Activated CD4-positive, alpha-beta T cell treated with anti-CD3 and anti-CD28 coated beads, Interleukin-2, amount 10 ng/mL, durations not matched to agents 24 days and 14 days (primary cell): ENCODE data around the gene PCDH19. TPM values are rescaled to one million over a fixed set of nuclear protein-coding genes. Genes with fewer than 3 reads are reported as not detected.

Source experiments
- DNase-seq: peaks from one replicate; pipeline ENCODE4 v3.0.0; 2022
- H3K27ac Mint-ChIP-seq: one replicate; pipeline ENCODE4 v1.8.0; 2022; ENCODE audit warnings: mild to moderate bottlenecking, mixed read lengths
- H3K27me3 Mint-ChIP-seq: one replicate; pipeline ENCODE4 v1.8.0; 2022; ENCODE audit warnings: mixed read lengths
- H3K36me3 Mint-ChIP-seq: one replicate; pipeline ENCODE4 v1.8.0; 2022; ENCODE audit warnings: low read depth, mild to moderate bottlenecking, mixed read lengths
- H3K4me1 Mint-ChIP-seq: one replicate; pipeline ENCODE4 v1.8.0; 2021; ENCODE audit warnings: mixed read lengths
- H3K4me3 Mint-ChIP-seq: one replicate; pipeline ENCODE4 v1.8.0; 2022; ENCODE audit warnings: mild to moderate bottlenecking, moderate library complexity, mixed read lengths
- H3K9me3 Mint-ChIP-seq: one replicate; pipeline ENCODE4 v1.8.0; 2021; ENCODE audit warnings: mixed read lengths
- intact Hi-C: fragments of 100-400 bp; cut with micrococcal nuclease; formaldehyde crosslinking; loops from one replicate; pipeline ENCODE4 v1.15.1; 2023
- total RNA-seq: library from RNA; stranded (reverse); gene quantifications from 2 replicates; pipeline ENCODE4 v1.2.3, GENCODE V29; 2022

Gene PCDH19
- total RNA-seq, 1 donor from 2014 or later, result not detected

DNA sequence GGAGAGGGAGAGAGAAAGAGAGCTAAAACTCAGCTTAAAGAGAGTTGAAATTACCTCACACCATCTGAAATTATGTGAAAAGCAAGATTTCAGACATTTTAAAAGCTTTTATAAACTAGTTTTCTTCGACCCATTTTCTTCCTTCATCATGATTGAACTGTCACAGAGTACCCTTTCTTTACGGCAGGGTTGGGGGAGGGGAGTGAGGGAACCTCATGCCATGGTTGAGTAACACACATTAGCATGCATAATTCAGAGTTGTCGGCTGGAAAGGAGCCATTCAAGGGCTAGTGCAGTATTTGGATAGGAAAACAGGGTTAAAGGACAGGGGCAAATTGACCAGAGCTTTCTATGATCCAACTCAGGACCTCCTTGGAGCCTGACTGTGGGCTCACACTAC, 46.2 kb downstream of the PCDH19 start:
- DNase-seq, result no peak
- no peaks in the 10 kb centered on the region for H3K27me3 Mint-ChIP-seq
- H3K36me3 Mint-ChIP-seq, result no peaks in the 10 kb centered on the region
- intact Hi-C loops, result no loop called here
- no peak overlapping the region for H3K27ac Mint-ChIP-seq
- no peak overlapping the region for H3K4me3 Mint-ChIP-seq
- no peaks in the 10 kb centered on the region for H3K9me3 Mint-ChIP-seq
- no peaks in the 10 kb centered on the region for H3K4me1 Mint-ChIP-seq

DNA sequence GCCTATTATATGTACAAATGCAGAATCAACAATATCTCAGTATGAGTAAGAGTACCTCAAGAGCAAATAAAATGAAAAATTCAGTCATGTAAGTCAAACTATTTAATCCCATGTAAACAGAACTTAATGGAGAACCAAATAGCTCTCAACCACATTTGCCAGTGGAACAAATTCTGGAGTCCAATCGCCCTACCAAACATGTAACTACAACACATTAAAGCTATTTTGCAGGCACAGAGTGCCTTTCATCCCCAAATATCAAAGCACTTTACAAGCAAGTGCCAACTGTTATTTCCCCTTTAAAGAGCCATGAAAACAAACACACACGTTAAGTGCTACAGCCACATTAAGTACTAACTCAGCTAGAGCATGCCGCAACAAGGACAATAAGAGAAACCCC, 51.3 kb downstream of the PCDH19 start:
- no peaks in the 10 kb centered on the region for H3K4me1 Mint-ChIP-seq
- no peaks in the 10 kb centered on the region for H3K27me3 Mint-ChIP-seq
- no peaks in the 10 kb centered on the region for H3K9me3 Mint-ChIP-seq
- intact Hi-C loops, result no loop called here
- H3K27ac Mint-ChIP-seq, result no peak overlapping the region
- no peaks in the 10 kb centered on the region for H3K36me3 Mint-ChIP-seq
- no peak overlapping the region for H3K4me3 Mint-ChIP-seq
- DNase-seq, result no peak

DNA sequence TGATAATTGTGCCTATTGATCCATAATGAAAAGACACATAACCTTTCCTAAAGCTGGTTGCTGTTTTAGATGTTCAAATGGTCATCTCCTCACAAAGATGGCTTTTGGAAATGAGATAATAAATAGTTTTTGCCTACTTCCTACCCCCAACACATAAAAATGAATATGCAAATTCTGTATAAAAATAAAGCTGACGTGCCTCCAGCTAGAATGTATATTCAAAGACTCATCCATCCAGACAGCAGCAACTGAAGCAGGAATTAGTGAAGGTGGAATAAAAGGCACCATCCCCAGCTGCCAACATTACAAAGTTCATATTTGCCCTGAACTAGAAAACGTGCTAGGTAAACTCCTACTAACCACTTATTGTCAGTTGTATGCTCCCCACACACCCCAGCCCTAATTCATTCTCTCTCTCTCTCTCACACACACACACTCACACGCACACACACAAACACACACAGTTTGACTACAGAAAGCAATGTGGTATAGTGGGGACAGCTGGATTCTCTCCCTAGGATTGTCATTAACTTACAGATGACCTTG, 53.6 kb downstream of the PCDH19 start:
- H3K4me3 Mint-ChIP-seq, result no peak overlapping the region

DNA sequence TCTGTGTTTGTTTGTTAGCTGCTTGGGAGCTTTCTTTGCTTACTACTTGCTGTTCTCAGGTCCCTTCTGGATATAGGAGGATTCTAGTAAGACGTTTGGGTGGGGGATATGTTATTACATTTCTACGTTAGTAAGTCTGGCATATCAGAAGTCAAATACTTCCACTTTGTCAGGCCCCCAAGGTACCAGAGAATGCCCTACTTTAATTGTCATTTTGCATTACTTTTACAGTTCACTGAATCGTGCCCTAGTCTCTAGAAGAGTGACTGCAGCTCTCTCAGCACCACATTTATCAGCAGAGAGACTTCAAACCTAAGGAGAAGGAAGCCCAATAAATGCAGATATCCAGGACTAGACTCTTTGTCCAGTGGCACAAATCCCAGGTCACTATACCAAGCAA, 54.4 kb downstream of the PCDH19 start:
- no peaks in the 10 kb centered on the region for H3K27me3 Mint-ChIP-seq
- intact Hi-C loops, result no loop called here
- H3K9me3 Mint-ChIP-seq, result no peaks in the 10 kb centered on the region
- H3K4me1 Mint-ChIP-seq, result no peaks in the 10 kb centered on the region
- DNase-seq, result no peak
- H3K27ac Mint-ChIP-seq, result no peak overlapping the region
- no peaks in the 10 kb centered on the region for H3K36me3 Mint-ChIP-seq
- H3K4me3 Mint-ChIP-seq, result no peak overlapping the region

More for the DNA sequence above, 53.6 kb downstream of the PCDH19 start:
- Mint-ChIP-seq H3K9me3 (no peaks in the 10 kb centered on the region), H3K27ac (no peak overlapping the region), H3K27me3 (no peaks in the 10 kb centered on the region), H3K36me3 (no peaks in the 10 kb centered on the region), H3K4me1 (no peaks in the 10 kb centered on the region)
- DNase-seq, result no peak
- intact Hi-C loops, result no loop called here

DNA sequence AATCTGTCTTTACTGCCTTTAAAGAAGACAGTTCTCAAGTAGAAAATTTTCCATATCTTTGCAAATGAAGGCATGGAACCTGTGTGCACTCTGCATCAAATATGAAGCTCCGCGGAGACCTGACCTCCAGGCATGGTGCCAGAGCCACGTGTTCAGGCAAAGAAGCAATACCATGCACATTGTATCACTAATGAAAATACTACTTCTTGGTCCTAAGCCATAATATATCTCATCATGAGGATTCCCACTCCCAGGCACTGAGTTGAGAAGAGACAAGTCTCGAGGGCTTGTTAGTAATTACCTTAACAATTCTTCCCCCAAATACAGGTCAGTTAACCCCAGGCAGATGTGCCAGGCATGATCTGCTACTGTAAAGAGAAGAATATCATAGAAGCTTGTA, 56.7 kb downstream of the PCDH19 start:
- intact Hi-C loops, result no loop called here
- no peak overlapping the region for H3K27ac Mint-ChIP-seq
- no peaks in the 10 kb centered on the region for H3K27me3 Mint-ChIP-seq
- no peak for DNase-seq
- H3K4me1 Mint-ChIP-seq, result no peaks in the 10 kb centered on the region
- H3K4me3 Mint-ChIP-seq, result no peak overlapping the region
- no peaks in the 10 kb centered on the region for H3K9me3 Mint-ChIP-seq
- no peaks in the 10 kb centered on the region for H3K36me3 Mint-ChIP-seq

DNA sequence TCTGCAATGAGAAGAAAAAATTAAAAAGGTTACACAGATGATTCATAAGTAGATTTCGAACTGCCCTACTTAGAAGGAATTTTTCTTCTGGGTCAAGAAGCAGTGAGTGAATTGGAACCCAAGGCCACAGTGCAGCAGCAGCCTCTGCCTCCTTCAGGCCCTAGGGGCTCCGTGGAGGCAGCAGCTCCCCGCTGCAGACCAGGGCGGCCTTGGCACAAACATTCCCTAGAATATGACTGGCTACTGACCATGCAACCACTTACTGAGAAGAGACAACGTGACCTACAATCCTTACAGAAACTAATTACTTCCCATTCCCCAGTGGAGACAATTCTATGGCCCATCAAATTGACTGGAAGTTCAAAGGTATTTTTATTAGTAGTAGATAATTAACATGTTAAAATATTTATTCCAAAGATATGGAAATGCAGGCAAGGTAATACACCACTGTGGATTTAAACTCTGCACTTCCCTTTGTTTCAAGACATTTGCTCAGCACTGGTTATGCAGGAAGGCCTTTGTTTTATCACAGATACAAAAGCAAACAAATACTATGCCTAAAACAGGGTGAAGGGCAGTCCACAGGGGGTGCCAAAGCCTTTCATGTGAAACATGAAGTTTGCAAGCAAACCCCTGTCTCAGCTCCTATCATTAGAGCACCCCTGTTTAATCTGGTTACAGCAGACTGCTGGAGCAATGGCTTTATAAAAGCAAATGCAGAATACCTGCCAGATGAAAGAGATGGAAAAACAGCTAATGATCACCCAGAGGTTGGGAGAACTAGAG, 59.2 kb downstream of the PCDH19 start:
- Mint-ChIP-seq H3K27me3 (no peaks in the 10 kb centered on the region), H3K27ac (no peak overlapping the region), H3K36me3 (no peaks in the 10 kb centered on the region), H3K9me3 (no peaks in the 10 kb centered on the region), H3K4me1 (no peaks in the 10 kb centered on the region), H3K4me3 (no peak overlapping the region)
- no peak for DNase-seq
- intact Hi-C loops, result no loop called here

DNA sequence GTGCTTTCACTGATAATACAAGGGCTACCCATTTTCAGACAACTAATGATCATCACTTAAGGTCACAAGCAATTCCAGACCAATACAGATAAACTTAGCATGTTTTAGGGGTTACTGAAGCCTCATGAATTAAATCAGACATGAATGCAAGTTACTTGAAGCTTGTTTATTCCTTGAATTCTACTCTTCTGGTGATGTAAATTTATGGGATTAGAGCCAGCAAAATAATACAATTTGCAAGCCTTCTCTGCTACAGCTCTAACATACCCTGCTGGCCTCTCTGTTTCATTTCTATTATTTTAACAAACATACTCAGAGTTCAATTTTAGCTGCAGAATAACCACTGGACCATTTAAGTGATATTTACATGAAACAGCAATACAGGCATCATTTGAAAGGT, 60.7 kb downstream of the PCDH19 start:
- H3K36me3 Mint-ChIP-seq, result no peaks in the 10 kb centered on the region

DNA sequence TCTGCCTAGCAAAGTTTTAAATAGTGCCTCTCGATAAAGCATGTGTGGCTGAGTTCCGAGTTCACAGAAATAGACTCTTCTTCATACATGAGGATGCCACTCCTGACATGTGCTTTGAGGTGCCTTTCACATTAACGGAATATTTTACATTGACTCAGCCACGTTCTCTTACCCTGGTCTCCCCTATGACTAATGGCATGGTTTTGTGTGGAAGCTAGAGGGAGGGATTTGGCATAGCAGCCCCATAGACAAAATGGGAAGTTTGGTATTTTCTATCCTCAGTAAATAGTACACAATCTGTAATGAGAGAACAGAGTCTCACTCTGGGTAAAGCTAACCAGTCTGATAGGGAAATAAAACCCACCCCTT, 68.9 kb downstream of the PCDH19 start:
- Mint-ChIP-seq H3K4me3 (no peak overlapping the region), H3K36me3 (no peaks in the 10 kb centered on the region), H3K4me1 (no peaks in the 10 kb centered on the region), H3K27ac (no peak overlapping the region), H3K27me3 (no peaks in the 10 kb centered on the region), H3K9me3 (no peaks in the 10 kb centered on the region)
- intact Hi-C loops, result no loop called here
- DNase-seq, result no peak

More for the DNA sequence above, 60.7 kb downstream of the PCDH19 start:
- no peaks in the 10 kb centered on the region for H3K4me1 Mint-ChIP-seq
- no peaks in the 10 kb centered on the region for H3K27me3 Mint-ChIP-seq
- no peak overlapping the region for H3K27ac Mint-ChIP-seq
- no peak for DNase-seq
- H3K9me3 Mint-ChIP-seq, result no peaks in the 10 kb centered on the region
- H3K4me3 Mint-ChIP-seq, result no peak overlapping the region
- intact Hi-C loops, result no loop called here

DNA sequence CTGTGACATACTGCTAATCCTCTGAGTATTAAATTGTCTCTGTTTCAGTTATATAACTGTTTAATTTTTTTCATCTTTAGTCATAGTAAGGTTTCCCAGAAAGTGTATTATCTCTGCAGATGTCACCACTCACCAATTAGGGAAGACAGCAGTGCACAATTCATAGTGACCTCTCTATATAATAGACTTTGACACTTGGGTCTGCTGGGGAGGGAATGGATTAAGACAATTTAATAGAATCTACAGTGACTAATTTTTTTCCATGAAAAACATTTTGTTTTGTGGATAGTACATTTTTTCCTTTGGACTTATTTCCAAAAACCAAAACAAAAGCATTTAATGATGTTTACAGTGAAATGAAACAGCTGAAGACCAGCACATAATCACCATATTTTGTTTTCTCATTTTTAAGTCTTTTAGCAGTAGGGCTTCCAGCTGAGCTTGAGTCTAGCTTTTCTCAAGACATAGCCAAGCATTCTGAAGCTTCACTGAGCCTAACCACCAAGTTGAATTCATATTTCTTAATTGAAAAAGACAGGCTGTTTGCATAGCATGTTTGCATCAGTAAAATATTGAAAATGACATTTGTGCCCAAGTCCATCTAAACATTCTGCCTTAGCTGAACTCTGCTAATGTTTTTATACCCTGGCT, 69.5 kb downstream of the PCDH19 start:
- intact Hi-C loops, result no loop called here
- H3K4me3 Mint-ChIP-seq, result no peak overlapping the region
- no peaks in the 10 kb centered on the region for H3K27me3 Mint-ChIP-seq

DNA sequence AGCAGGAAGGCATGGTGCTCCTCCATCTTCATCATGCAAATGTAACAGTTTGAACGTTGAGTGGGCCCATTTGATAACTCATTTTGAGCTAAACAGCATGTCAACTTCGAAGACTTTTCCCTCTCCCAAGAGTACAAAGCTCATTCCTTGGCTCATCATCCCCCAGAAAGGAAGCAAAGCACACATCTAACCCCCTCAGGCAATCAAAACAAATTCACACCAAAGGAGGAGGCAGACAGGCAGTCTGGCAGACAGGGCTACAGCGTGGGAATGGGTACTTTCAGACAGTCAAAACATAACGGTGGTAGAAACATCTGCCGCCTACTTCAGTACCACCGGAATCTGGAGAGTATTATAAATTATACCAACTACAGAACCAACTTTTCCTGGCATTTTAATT, 81.7 kb downstream of the PCDH19 start:
- H3K9me3 Mint-ChIP-seq, result no peaks in the 10 kb centered on the region
- H3K4me3 Mint-ChIP-seq, result no peak overlapping the region
- H3K27ac Mint-ChIP-seq, result no peak overlapping the region
- no peaks in the 10 kb centered on the region for H3K27me3 Mint-ChIP-seq
- intact Hi-C loops, result no loop called here
- DNase-seq, result no peak
- H3K36me3 Mint-ChIP-seq, result no peaks in the 10 kb centered on the region
- H3K4me1 Mint-ChIP-seq, result no peaks in the 10 kb centered on the region

More for the DNA sequence above, 69.5 kb downstream of the PCDH19 start:
- no peaks in the 10 kb centered on the region for H3K4me1 Mint-ChIP-seq
- no peaks in the 10 kb centered on the region for H3K36me3 Mint-ChIP-seq
- H3K27ac Mint-ChIP-seq, result no peak overlapping the region
- DNase-seq, result no peak
- H3K9me3 Mint-ChIP-seq, result no peaks in the 10 kb centered on the region

DNA sequence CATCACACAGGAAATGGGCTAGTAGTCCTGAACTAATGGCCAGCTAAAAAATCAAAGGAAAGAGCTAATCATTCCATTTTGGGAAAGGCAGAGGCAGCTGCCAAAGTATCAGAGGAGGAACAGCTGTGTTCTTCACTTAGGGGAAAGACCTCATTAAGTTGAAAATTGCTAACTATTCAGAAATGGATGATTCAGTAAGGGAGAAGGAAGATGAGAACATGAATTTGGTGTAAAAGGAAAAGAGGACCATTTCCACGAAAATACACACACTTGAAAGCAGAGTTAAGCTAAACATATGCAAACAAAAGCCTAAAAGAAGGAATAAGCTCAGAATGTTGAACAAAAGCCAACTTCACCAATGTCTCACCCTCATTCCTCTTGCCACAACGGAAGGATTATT, 90.4 kb downstream of the PCDH19 start:
- Mint-ChIP-seq H3K36me3 (no peaks in the 10 kb centered on the region), H3K27me3 (no peaks in the 10 kb centered on the region), H3K4me1 (no peaks in the 10 kb centered on the region), H3K4me3 (no peak overlapping the region), H3K9me3 (no peaks in the 10 kb centered on the region), H3K27ac (no peak overlapping the region)
- no peak for DNase-seq
- intact Hi-C loops, result no loop called here

DNA sequence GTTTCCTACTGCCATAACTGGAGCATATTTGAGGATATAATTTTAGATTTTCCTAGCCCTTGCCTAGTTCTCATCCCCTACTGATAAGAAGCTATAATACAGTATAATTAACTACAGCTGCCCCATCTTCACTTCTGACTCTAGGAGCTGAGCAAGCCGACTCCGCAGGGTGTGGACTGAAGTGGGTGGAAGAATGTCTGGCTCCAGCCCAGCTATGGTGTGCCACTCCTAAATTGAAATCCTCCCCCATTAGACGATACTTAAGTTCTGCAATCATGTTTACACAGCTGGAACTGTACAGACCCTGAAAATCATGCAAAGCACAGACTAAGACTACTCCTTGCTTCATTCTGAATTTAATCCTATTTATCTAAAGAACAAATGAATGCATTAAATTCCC, 93.1 kb downstream of the PCDH19 start:
- Mint-ChIP-seq H3K4me3 (no peak overlapping the region), H3K4me1 (no peaks in the 10 kb centered on the region), H3K27me3 (no peaks in the 10 kb centered on the region), H3K36me3 (no peaks in the 10 kb centered on the region), H3K9me3 (no peaks in the 10 kb centered on the region), H3K27ac (no peak overlapping the region)
- intact Hi-C loops, result no loop called here
- no peak for DNase-seq

DNA sequence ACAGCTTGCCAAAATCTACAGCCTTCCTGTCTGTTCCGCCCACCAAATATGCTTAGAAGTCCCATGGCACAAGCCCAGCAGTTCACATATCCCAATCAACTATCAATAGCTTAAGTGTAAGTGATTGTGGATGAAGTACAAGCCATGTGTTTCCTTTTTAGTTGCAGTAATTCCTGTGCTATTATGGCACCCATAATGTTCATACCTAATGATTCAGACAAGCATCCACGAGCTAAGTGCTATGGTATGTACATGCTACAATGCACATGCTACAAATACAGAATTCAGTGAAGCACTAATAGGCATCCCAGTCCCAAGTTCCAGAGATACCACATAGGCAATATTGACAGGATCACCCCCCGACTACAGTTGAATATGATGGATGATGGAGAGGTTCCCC, 94.5 kb downstream of the PCDH19 start:
- Mint-ChIP-seq H3K36me3 (no peaks in the 10 kb centered on the region), H3K4me3 (no peak overlapping the region)
- intact Hi-C loops, result no loop called here

DNA sequence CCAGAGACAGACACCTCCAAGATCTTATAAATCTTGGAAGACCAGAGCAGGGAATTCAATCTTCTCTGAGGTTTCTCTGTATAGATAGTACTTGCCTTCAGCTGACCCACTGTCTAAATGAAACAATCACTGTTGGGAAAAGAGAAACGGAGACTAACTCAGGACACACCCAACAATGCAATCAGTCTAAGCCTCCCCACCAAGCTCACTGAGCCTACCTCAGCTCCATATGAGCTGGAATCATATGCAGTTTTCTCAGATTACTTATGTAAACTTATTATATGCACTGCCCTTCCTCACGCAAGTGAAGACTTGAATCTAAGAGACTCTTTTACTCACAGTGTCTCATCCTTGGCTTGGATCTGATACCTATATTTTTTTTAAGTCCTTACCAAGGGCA, 110.5 kb downstream of the PCDH19 start:
- H3K27ac Mint-ChIP-seq, result no peak overlapping the region
- no peaks in the 10 kb centered on the region for H3K36me3 Mint-ChIP-seq
- no peak overlapping the region for H3K4me3 Mint-ChIP-seq
- DNase-seq, result no peak
- intact Hi-C loops, result no loop called here
- no peaks in the 10 kb centered on the region for H3K4me1 Mint-ChIP-seq
- H3K9me3 Mint-ChIP-seq, result no peaks in the 10 kb centered on the region
- H3K27me3 Mint-ChIP-seq, result no peaks in the 10 kb centered on the region

More for the DNA sequence above, 94.5 kb downstream of the PCDH19 start:
- no peak for DNase-seq
- H3K4me1 Mint-ChIP-seq, result no peaks in the 10 kb centered on the region
- H3K27me3 Mint-ChIP-seq, result no peaks in the 10 kb centered on the region
- H3K27ac Mint-ChIP-seq, result no peak overlapping the region
- H3K9me3 Mint-ChIP-seq, result no peaks in the 10 kb centered on the region
